ENCODE data around the gene SOX6. TPM values are rescaled to one million over a fixed set of nuclear protein-coding genes. Genes with fewer than 3 reads are reported as not detected.

Gene SOX6
- total RNA-seq, 1 donor from 2014 or later = 1.6 TPM

DNA sequence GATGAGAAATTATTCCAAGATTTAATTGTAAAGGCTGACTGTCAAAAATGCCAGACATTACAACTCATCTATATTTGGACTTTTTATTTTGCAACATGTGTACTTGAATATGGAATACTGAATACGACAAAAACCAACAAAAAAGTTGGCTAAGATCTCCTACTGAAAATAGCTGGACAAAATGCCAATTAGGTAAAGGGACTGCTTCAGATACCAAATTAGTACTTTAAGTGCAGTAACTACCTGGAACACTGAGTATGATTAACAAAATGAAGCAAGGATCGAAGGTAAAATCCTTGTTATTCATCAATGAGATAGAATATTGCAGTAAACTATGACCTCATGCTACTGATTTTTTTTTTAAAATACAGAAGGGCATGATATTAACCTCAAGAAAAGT lies 173.8 kb downstream of the SOX6 start:
- DNase-seq (ENCODE audit: low spot score in 2 of 2) = no peak
- H3K27ac ChIP-seq = no peak overlapping the region
- H3K36me3 ChIP-seq = no peaks in the 10 kb centered on the region
- no peaks in the 10 kb centered on the region for H3K4me1 ChIP-seq
- H3K9me3 ChIP-seq = no peaks in the 10 kb centered on the region
- no peak overlapping the region for H3K4me3 ChIP-seq
- intact Hi-C loops (cut with DNase I) = no loop called here
- H3K27me3 ChIP-seq = no peaks in the 10 kb centered on the region
- TF ChIP-seq CTCF (IDR thresholded peaks at IDR 0.05) = no peak

- intact Hi-C loops (cut with DNase I) = no loop called here
- H3K4me1 ChIP-seq = no peaks in the 10 kb centered on the region
- no peak overlapping the region for H3K4me3 ChIP-seq
- no peak overlapping the region for H3K27ac ChIP-seq
- DNase-seq (ENCODE audit: low spot score in 2 of 2) = no peak
- no peaks in the 10 kb centered on the region for H3K9me3 ChIP-seq
- no peak for TF ChIP-seq CTCF (IDR thresholded peaks at IDR 0.05)
- no peaks in the 10 kb centered on the region for H3K36me3 ChIP-seq
- no peaks in the 10 kb centered on the region for H3K27me3 ChIP-seq
These were observed 175.5 kb downstream of the SOX6 start for GRCh38 chr11:16180868-16181267.

DNA sequence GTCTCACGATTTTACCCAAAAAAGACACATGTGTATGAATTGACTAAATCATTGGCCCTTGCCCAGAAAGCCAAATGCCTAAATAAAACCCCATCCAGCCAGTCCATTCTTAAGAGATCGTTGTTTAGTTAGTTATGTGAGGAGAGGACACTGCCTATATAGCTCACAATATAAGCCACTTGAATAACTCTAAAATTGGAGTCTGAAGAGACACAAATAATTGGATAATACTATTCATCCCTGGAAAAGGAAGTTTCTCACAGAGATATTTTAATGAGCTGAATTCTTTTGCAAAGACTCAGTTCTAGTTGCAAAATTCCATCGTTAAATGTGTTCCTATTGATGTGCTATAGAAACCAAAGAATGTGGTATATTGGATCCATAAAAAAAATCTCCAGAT lies 176.7 kb downstream of the SOX6 start:
- DNase-seq (ENCODE audit: low spot score in 2 of 2) = no peak
- Histone ChIP-seq H3K4me3 (no peak overlapping the region), H3K27ac (no peak overlapping the region), H3K27me3 (no peaks in the 10 kb centered on the region), H3K9me3 (no peaks in the 10 kb centered on the region), H3K36me3 (no peaks in the 10 kb centered on the region), H3K4me1 (no peaks in the 10 kb centered on the region)
- TF ChIP-seq CTCF (IDR thresholded peaks at IDR 0.05) = no peak
- intact Hi-C loops (cut with DNase I) = no loop called here

DNA sequence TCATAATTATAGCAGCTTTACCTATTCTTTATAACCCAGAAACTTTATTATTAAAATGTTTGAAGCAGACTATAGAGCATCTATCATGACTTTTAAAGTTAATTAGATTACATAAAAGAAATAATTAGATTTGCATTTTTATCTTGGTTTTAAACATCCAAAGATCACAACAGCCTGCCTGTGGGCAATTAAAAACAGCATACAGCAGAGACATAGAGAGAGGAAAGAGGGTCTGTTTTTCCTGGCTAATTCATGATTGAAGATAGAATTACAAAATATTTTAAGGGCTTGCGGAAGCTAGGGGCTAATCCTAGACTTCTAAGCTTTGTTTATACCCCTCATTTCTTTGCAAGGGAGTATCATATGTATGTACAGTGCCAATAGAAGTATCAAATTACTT lies 178.1 kb downstream of the SOX6 start:
- TF ChIP-seq CTCF (IDR thresholded peaks at IDR 0.05) = no peak
- no peak overlapping the region for H3K4me3 ChIP-seq
- H3K9me3 ChIP-seq = no peaks in the 10 kb centered on the region
- intact Hi-C loops (cut with DNase I) = no loop called here
- no peaks in the 10 kb centered on the region for H3K27me3 ChIP-seq
- DNase-seq (ENCODE audit: low spot score in 2 of 2) = no peak
- H3K36me3 ChIP-seq = no peaks in the 10 kb centered on the region
- no peak overlapping the region for H3K27ac ChIP-seq
- no peaks in the 10 kb centered on the region for H3K4me1 ChIP-seq

GRCh38 chr11:16177688-16178087 lies 178.7 kb downstream of the SOX6 start:
- no peak for DNase-seq (ENCODE audit: low spot score in 2 of 2)
- H3K36me3 ChIP-seq = no peaks in the 10 kb centered on the region
- H3K4me3 ChIP-seq = no peak overlapping the region
- H3K9me3 ChIP-seq = no peaks in the 10 kb centered on the region
- no peak overlapping the region for H3K27ac ChIP-seq
- no peaks in the 10 kb centered on the region for H3K27me3 ChIP-seq
- H3K4me1 ChIP-seq = no peaks in the 10 kb centered on the region
- intact Hi-C loops (cut with DNase I) = no loop called here
- TF ChIP-seq CTCF (IDR thresholded peaks at IDR 0.05) = no peak

GRCh38 chr11:16173798-16174197 lies 182.5 kb downstream of the SOX6 start:
- Histone ChIP-seq H3K27ac (no peak overlapping the region), H3K9me3 (no peaks in the 10 kb centered on the region), H3K27me3 (no peaks in the 10 kb centered on the region), H3K36me3 (no peaks in the 10 kb centered on the region), H3K4me3 (no peak overlapping the region), H3K4me1 (no peaks in the 10 kb centered on the region)
- no peak for DNase-seq (ENCODE audit: low spot score in 2 of 2)
- intact Hi-C loops (cut with DNase I) = no loop called here
- no peak for TF ChIP-seq CTCF (IDR thresholded peaks at IDR 0.05)

Measured in ascending aorta (tissue), 2 donors.